Measurements from ENCODE around the gene NUDT15.

NUDT15 gene

GRCh38 chr13:48006396-48006795, 31.1 kb upstream of the NUDT15 start:
- DNase-seq (ENCODE audit: low spot score): no peak
- ATAC-seq (ENCODE audit: low read depth): peak; percentile 51
- H3K27me3 ChIP-seq (ENCODE audit: insufficient read depth, poor library complexity, severe bottlenecking): no peaks in the 10 kb centered on the region
- H3K36me3 ChIP-seq (ENCODE audit: low read depth): 0 out of 2 replicates have a peak, but pooled peaks cover 4% of the 10 kb centered on the region
- no peaks in the 10 kb centered on the region for H3K9me3 ChIP-seq (ENCODE audit: severe bottlenecking)
- H3K27ac ChIP-seq (ENCODE audit: poor library complexity, severe bottlenecking): peak overlapping the region; percentile 87
- TF ChIP-seq CTCF (IDR thresholded peaks at IDR 0.05; ENCODE audit: poor library complexity, severe bottlenecking): no peak
- H3K4me1 ChIP-seq (ENCODE audit: insufficient read depth, poor library complexity, severe bottlenecking): peaks cover 60% of the 10 kb centered on the region
- no peak overlapping the region for H3K4me3 ChIP-seq (ENCODE audit: severe bottlenecking)

- DNase-seq (ENCODE audit: low spot score): no peak
- peak; percentile 97 for ATAC-seq (ENCODE audit: low read depth)
- TF ChIP-seq CTCF (IDR thresholded peaks at IDR 0.05; ENCODE audit: poor library complexity, severe bottlenecking): no peak
- peak overlapping the region; percentile 87 for H3K27ac ChIP-seq (ENCODE audit: poor library complexity, severe bottlenecking)
- H3K36me3 ChIP-seq (ENCODE audit: low read depth): no peaks in the 10 kb centered on the region
- peaks cover 46% of the 10 kb centered on the region for H3K4me1 ChIP-seq (ENCODE audit: insufficient read depth, poor library complexity, severe bottlenecking)
- H3K27me3 ChIP-seq (ENCODE audit: insufficient read depth, poor library complexity, severe bottlenecking): no peaks in the 10 kb centered on the region
- H3K9me3 ChIP-seq (ENCODE audit: severe bottlenecking): no peaks in the 10 kb centered on the region
- no peak overlapping the region for H3K4me3 ChIP-seq (ENCODE audit: severe bottlenecking)
These were observed 28.2 kb upstream of the NUDT15 start for GRCh38 chr13:48009284-48009683.

GRCh38 chr13:48010698-48011097, 26.8 kb upstream of the NUDT15 start:
- Histone ChIP-seq H3K36me3 (ENCODE audit: low read depth) (no peaks in the 10 kb centered on the region), H3K9me3 (ENCODE audit: severe bottlenecking) (no peaks in the 10 kb centered on the region), H3K4me3 (ENCODE audit: severe bottlenecking) (no peak overlapping the region), H3K27ac (ENCODE audit: poor library complexity, severe bottlenecking) (no peak overlapping the region), H3K27me3 (ENCODE audit: insufficient read depth, poor library complexity, severe bottlenecking) (no peaks in the 10 kb centered on the region), H3K4me1 (ENCODE audit: insufficient read depth, poor library complexity, severe bottlenecking) (peaks cover 32% of the 10 kb centered on the region)
- no peak for ATAC-seq (ENCODE audit: low read depth)
- no peak for DNase-seq (ENCODE audit: low spot score)
- no peak for TF ChIP-seq CTCF (IDR thresholded peaks at IDR 0.05; ENCODE audit: poor library complexity, severe bottlenecking)

GRCh38 chr13:48012668-48013067, 24.9 kb upstream of the NUDT15 start:
- peaks cover 19% of the 10 kb centered on the region for H3K4me1 ChIP-seq (ENCODE audit: insufficient read depth, poor library complexity, severe bottlenecking)
- no peaks in the 10 kb centered on the region for H3K9me3 ChIP-seq (ENCODE audit: severe bottlenecking)
- DNase-seq (ENCODE audit: low spot score) (no peak), ATAC-seq (ENCODE audit: low read depth) (no peak)
- H3K36me3 ChIP-seq (ENCODE audit: low read depth): no peaks in the 10 kb centered on the region
- no peaks in the 10 kb centered on the region for H3K27me3 ChIP-seq (ENCODE audit: insufficient read depth, poor library complexity, severe bottlenecking)
- H3K4me3 ChIP-seq (ENCODE audit: severe bottlenecking): no peak overlapping the region
- no peak overlapping the region for H3K27ac ChIP-seq (ENCODE audit: poor library complexity, severe bottlenecking)
- no peak for TF ChIP-seq CTCF (IDR thresholded peaks at IDR 0.05; ENCODE audit: poor library complexity, severe bottlenecking)

- ATAC-seq (ENCODE audit: low read depth) (no peak), DNase-seq (ENCODE audit: low spot score) (no peak)
These were observed 23.2 kb upstream of the NUDT15 start for GRCh38 chr13:48014359-48014758.

More at GRCh38 chr13:48014359-48014758, 23.2 kb upstream of the NUDT15 start:
- Histone ChIP-seq H3K27me3 (ENCODE audit: insufficient read depth, poor library complexity, severe bottlenecking) (no peaks in the 10 kb centered on the region), H3K36me3 (ENCODE audit: low read depth) (no peaks in the 10 kb centered on the region), H3K27ac (ENCODE audit: poor library complexity, severe bottlenecking) (no peak overlapping the region), H3K4me1 (ENCODE audit: insufficient read depth, poor library complexity, severe bottlenecking) (peaks cover 6% of the 10 kb centered on the region), H3K4me3 (ENCODE audit: severe bottlenecking) (no peak overlapping the region), H3K9me3 (ENCODE audit: severe bottlenecking) (no peaks in the 10 kb centered on the region)
- no peak for TF ChIP-seq CTCF (IDR thresholded peaks at IDR 0.05; ENCODE audit: poor library complexity, severe bottlenecking)

Data from RWPE2 (cell line).